GM18907 (cell line): Measurements from ENCODE around the gene P2RY11.

Experiments used
- ATAC-seq: cut with Tn5 transposase; IDR thresholded peaks from one replicate; pipeline ENCODE4 v1.9.1; 2021; ENCODE audit warnings: mild to moderate bottlenecking, moderate library complexity; ENCODE audit not compliant: unreplicated experiment

Gene P2RY11

GRCh38 chr19:10138879-10139795, 27.6 kb downstream of the P2RY11 start:
- ATAC-seq = no peak

- ATAC-seq = no peak
These were observed 28.5 kb downstream of the P2RY11 start for GRCh38 chr19:10139952-10140351.

GRCh38 chr19:10141479-10141878, 30.0 kb downstream of the P2RY11 start:
- no peak for ATAC-seq

GRCh38 chr19:10141973-10142372, 30.5 kb downstream of the P2RY11 start:
- no peak for ATAC-seq

- no peak for ATAC-seq
These were observed 31.3 kb downstream of the P2RY11 start for GRCh38 chr19:10142701-10143375.

- ATAC-seq = no peak
These were observed 32.2 kb downstream of the P2RY11 start for GRCh38 chr19:10143681-10144080.

- ATAC-seq = no peak
These were observed 32.9 kb downstream of the P2RY11 start for GRCh38 chr19:10144361-10144760.

GRCh38 chr19:10145031-10145430, 33.5 kb downstream of the P2RY11 start:
- no peak for ATAC-seq

GRCh38 chr19:10146142-10146541, 34.6 kb downstream of the P2RY11 start:
- ATAC-seq = no peak

GRCh38 chr19:10149427-10149826, 37.9 kb downstream of the P2RY11 start:
- no peak for ATAC-seq

- no peak for ATAC-seq
These were observed 40.0 kb downstream of the P2RY11 start for GRCh38 chr19:10151521-10151920.

GRCh38 chr19:10152100-10152499, 40.6 kb downstream of the P2RY11 start:
- ATAC-seq = no peak

- no peak for ATAC-seq
These were observed 44.3 kb downstream of the P2RY11 start for GRCh38 chr19:10155839-10156238.

GRCh38 chr19:10158071-10158470, 46.6 kb downstream of the P2RY11 start:
- no peak for ATAC-seq

GRCh38 chr19:10158485-10158884, 47.0 kb downstream of the P2RY11 start:
- ATAC-seq = no peak

GRCh38 chr19:10159610-10160009, 48.1 kb downstream of the P2RY11 start:
- no peak for ATAC-seq

GRCh38 chr19:10163536-10163935, 52.0 kb downstream of the P2RY11 start:
- no peak for ATAC-seq
